Karpas-422 (cell line): ENCODE data around the gene YPEL3. TPM values are rescaled to one million over a fixed set of nuclear protein-coding genes. Genes with fewer than 3 reads are reported as not detected.
A peak's percentile ranks its signal among the peaks of the same experiment; 100 is the strongest.

Source experiments
- DNase-seq: peaks from one replicate; pipeline ENCODE4 v3.0.0-alpha.2; 2015
- H2AFZ ChIP-seq: fragments of 200-600 bp; sonication (generic); 2 replicates; pipeline ENCODE4 v1.6.1; 2014; ENCODE audit warnings: antibody characterized with exemption, low read length, mixed read lengths
- H3K27ac ChIP-seq: fragments of 200-600 bp; sonication (generic); 2 replicates; pipeline ENCODE4 v1.5.1; 2014; ENCODE audit warnings: mild to moderate bottlenecking, low read length, moderate library complexity
- H3K27me3 ChIP-seq: fragments of 200-600 bp; sonication (generic); 2 replicates; pipeline ENCODE4 v1.6.1; 2014; ENCODE audit warnings: low read length, mixed read lengths
- H3K36me3 ChIP-seq: fragments of 200-600 bp; sonication (generic); 2 replicates; pipeline ENCODE4 v1.6.1; 2014; ENCODE audit warnings: low read length, mixed read lengths; ENCODE audit not compliant: insufficient read depth
- H3K4me1 ChIP-seq: fragments of 200-600 bp; sonication (generic); 2 replicates; pipeline ENCODE4 v1.6.1; 2014; ENCODE audit warnings: mild to moderate bottlenecking, low read length, mixed read lengths
- H3K4me2 ChIP-seq: fragments of 200-600 bp; sonication (generic); 2 replicates; pipeline ENCODE4 v1.6.1; 2014; ENCODE audit warnings: low read length, low read depth, mild to moderate bottlenecking; ENCODE audit not compliant: poor library complexity, severe bottlenecking
- H3K4me3 ChIP-seq: fragments of 200-600 bp; sonication (generic); 2 replicates; pipeline ENCODE4 v1.5.1; 2014; ENCODE audit warnings: mild to moderate bottlenecking, antibody characterized with exemption, low read length, mixed read lengths
- H3K79me2 ChIP-seq: fragments of 200-600 bp; sonication (generic); 2 replicates; pipeline ENCODE4 v1.6.1; 2014; ENCODE audit warnings: mild to moderate bottlenecking, low read length, mixed read lengths
- H3K9ac ChIP-seq: fragments of 200-600 bp; sonication (generic); 2 replicates; pipeline ENCODE4 v1.6.0; 2014; ENCODE audit warnings: low read length
- H3K9me2 ChIP-seq: fragments of 200-600 bp; sonication (generic), shearing (Covaris generic); replicated peaks from 2 replicates; pipeline ENCODE4 v1.6.0; 2014; ENCODE audit warnings: mild to moderate bottlenecking, low read length, moderate library complexity; ENCODE audit not compliant: insufficient read depth
- H3K9me3 ChIP-seq: fragments of 300-700, 200-600 bp; sonication (generic); 2 replicates; pipeline ENCODE4 v1.6.1; 2014; ENCODE audit warnings: low read length, mixed read lengths
- H4K20me1 ChIP-seq: fragments of 200-600 bp; sonication (generic); 2 replicates; pipeline ENCODE4 v1.6.1; 2014; ENCODE audit warnings: mild to moderate bottlenecking, antibody characterized with exemption, low read length, low read depth; ENCODE audit not compliant: insufficient read depth
- total RNA-seq: library from RNA; depleted of rRNA; stranded (reverse); fragments of >200 nt; shearing (Covaris generic); gene quantifications from 2 replicates; pipeline ENCODE4 v1.2.3, GENCODE V29; 2014; ENCODE audit warnings: low replicate concordance

The YPEL3 gene
- total RNA-seq, 1 experiment from 2014 or later: 62.1 TPM

GRCh38 chr16:30122604-30123160, 26.7 kb upstream of the YPEL3 start:
- Histone ChIP-seq H2AFZ (peak overlapping the region; percentile 12; the same call in 1 of the 2 replicates), H3K79me2 (peaks cover 11% of the 10 kb centered on the region), H3K27ac (peak overlapping the region; percentile 71), H3K4me1 (peaks cover 14% of the 10 kb centered on the region), H3K36me3 (peaks cover 3% of the 10 kb centered on the region; the same call in 1 of the 2 replicates), H3K9ac (peak overlapping the region; percentile 88), H3K4me3 (peak overlapping the region; percentile 73), H3K9me2 (no peaks in the 10 kb centered on the region), H3K4me2 (peak overlapping the region; percentile 96), H3K9me3 (no peaks in the 10 kb centered on the region), H3K27me3 (no peaks in the 10 kb centered on the region), H4K20me1 (no peaks in the 10 kb centered on the region)
- DNase-seq: peak; percentile 74

- peaks cover 11% of the 10 kb centered on the region for H3K79me2 ChIP-seq
- H3K4me2 ChIP-seq: peak overlapping the region; percentile 96
- no peaks in the 10 kb centered on the region for H3K9me3 ChIP-seq
- no peak overlapping the region for H2AFZ ChIP-seq
- DNase-seq: no peak
- H4K20me1 ChIP-seq: no peaks in the 10 kb centered on the region
- no peaks in the 10 kb centered on the region for H3K27me3 ChIP-seq
- peak overlapping the region; percentile 88 for H3K9ac ChIP-seq
- H3K36me3 ChIP-seq: peaks cover 3% of the 10 kb centered on the region; the same call in 1 of the 2 replicates
- H3K4me3 ChIP-seq: peak overlapping the region; percentile 73
- H3K4me1 ChIP-seq: peaks cover 14% of the 10 kb centered on the region
- H3K9me2 ChIP-seq: no peaks in the 10 kb centered on the region
- H3K27ac ChIP-seq: peak overlapping the region; percentile 71
Measured at GRCh38 chr16:30121741-30122571, 25.9 kb upstream of the YPEL3 start.

- DNase-seq: no peak
- H3K9me2 ChIP-seq: no peaks in the 10 kb centered on the region
- H3K27me3 ChIP-seq: no peaks in the 10 kb centered on the region
- peaks cover 14% of the 10 kb centered on the region for H3K4me1 ChIP-seq
- H3K4me3 ChIP-seq: no peak overlapping the region
- peaks cover 3% of the 10 kb centered on the region; the same call in 1 of the 2 replicates for H3K36me3 ChIP-seq
- no peak overlapping the region for H3K4me2 ChIP-seq
- H3K9ac ChIP-seq: no peak overlapping the region
- H3K9me3 ChIP-seq: no peaks in the 10 kb centered on the region
- H4K20me1 ChIP-seq: no peaks in the 10 kb centered on the region
- no peak overlapping the region for H3K27ac ChIP-seq
- H2AFZ ChIP-seq: no peak overlapping the region
- peaks cover 11% of the 10 kb centered on the region for H3K79me2 ChIP-seq
Measured at GRCh38 chr16:30120340-30121105, 24.5 kb upstream of the YPEL3 start.

- Histone ChIP-seq H3K79me2 (peaks cover 11% of the 10 kb centered on the region), H3K27ac (no peak overlapping the region), H3K27me3 (no peaks in the 10 kb centered on the region), H2AFZ (no peak overlapping the region), H3K4me3 (no peak overlapping the region), H3K4me2 (no peak overlapping the region), H3K9me2 (no peaks in the 10 kb centered on the region), H3K36me3 (peaks cover 3% of the 10 kb centered on the region; the same call in 1 of the 2 replicates), H4K20me1 (no peaks in the 10 kb centered on the region), H3K9me3 (no peaks in the 10 kb centered on the region), H3K4me1 (peaks cover 14% of the 10 kb centered on the region), H3K9ac (no peak overlapping the region)
- DNase-seq: no peak
Measured at GRCh38 chr16:30119428-30119827, 23.4 kb upstream of the YPEL3 start.

- peaks cover 10% of the 10 kb centered on the region for H3K79me2 ChIP-seq
- no peak for DNase-seq
- no peak overlapping the region for H3K4me3 ChIP-seq
- no peak overlapping the region for H2AFZ ChIP-seq
- no peak overlapping the region for H3K9ac ChIP-seq
- no peaks in the 10 kb centered on the region for H3K9me3 ChIP-seq
- no peak overlapping the region for H3K4me2 ChIP-seq
- no peaks in the 10 kb centered on the region for H4K20me1 ChIP-seq
- no peak overlapping the region for H3K27ac ChIP-seq
- H3K36me3 ChIP-seq: peaks cover 3% of the 10 kb centered on the region; the same call in 1 of the 2 replicates
- H3K9me2 ChIP-seq: no peaks in the 10 kb centered on the region
- no peaks in the 10 kb centered on the region for H3K27me3 ChIP-seq
- peaks cover 8% of the 10 kb centered on the region for H3K4me1 ChIP-seq
Measured at GRCh38 chr16:30117768-30118167, 21.8 kb upstream of the YPEL3 start.

GRCh38 chr16:30116291-30117207, 20.5 kb upstream of the YPEL3 start:
- H3K9ac ChIP-seq: no peak overlapping the region

GRCh38 chr16:30115238-30115637, 19.2 kb upstream of the YPEL3 start:
- Histone ChIP-seq H3K79me2 (no peaks in the 10 kb centered on the region), H3K27me3 (no peaks in the 10 kb centered on the region), H3K4me3 (no peak overlapping the region), H2AFZ (no peak overlapping the region), H3K27ac (no peak overlapping the region), H3K9me2 (no peaks in the 10 kb centered on the region), H3K36me3 (peaks cover 3% of the 10 kb centered on the region; the same call in 1 of the 2 replicates), H3K4me1 (no peaks in the 10 kb centered on the region), H3K9me3 (no peaks in the 10 kb centered on the region), H3K4me2 (no peak overlapping the region), H3K9ac (no peak overlapping the region), H4K20me1 (no peaks in the 10 kb centered on the region)
- DNase-seq: no peak

More at GRCh38 chr16:30116291-30117207, 20.5 kb upstream of the YPEL3 start:
- Histone ChIP-seq H3K27ac (no peak overlapping the region), H4K20me1 (no peaks in the 10 kb centered on the region), H2AFZ (no peak overlapping the region), H3K4me2 (no peak overlapping the region), H3K4me1 (no peaks in the 10 kb centered on the region), H3K9me3 (no peaks in the 10 kb centered on the region), H3K79me2 (no peaks in the 10 kb centered on the region), H3K27me3 (no peaks in the 10 kb centered on the region), H3K36me3 (peaks cover 3% of the 10 kb centered on the region; the same call in 1 of the 2 replicates), H3K4me3 (no peak overlapping the region), H3K9me2 (no peaks in the 10 kb centered on the region)
- no peak for DNase-seq
